ENCODE data around the gene ZNF98. TPM values are rescaled to one million over a fixed set of nuclear protein-coding genes. Genes with fewer than 3 reads are reported as not detected.
A peak's percentile ranks its signal among the peaks of the same experiment; 100 is the strongest.

The ZNF98 gene
- total and polyA plus RNA-seq, 10 donors = 0.06 to 1.4 (median 0.46) TPM; not detected in 4

DNA sequence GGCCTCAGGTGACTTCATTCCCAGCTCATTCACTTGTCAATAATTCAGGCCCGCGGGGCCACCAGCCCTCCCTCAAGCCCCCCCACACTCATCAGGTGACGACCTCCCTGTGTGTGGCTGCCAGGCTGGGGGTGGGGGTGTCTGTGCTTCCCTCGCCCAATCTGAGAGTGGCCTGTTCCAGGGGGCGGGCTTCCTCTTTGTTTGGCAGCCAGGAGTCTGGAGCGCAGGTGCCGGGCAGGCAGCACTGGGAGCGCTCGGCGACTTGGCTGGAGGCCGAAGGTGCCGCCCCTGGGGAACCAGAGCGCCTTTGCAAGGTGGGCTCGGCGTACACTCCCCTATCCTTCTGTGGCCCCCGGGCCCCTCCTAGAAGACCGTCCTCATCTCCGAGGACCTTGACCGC, 5.4 kb upstream of the ZNF98 start:
- Histone ChIP-seq H3K4me3 (peak overlapping the region in 1 of 8 donors; percentile 40), H3K4me1 (no peaks in the 10 kb centered on the region), H3K27ac (no peak overlapping the region), H3K36me3 (no peaks in the 10 kb centered on the region), H3K27me3 (replicated peaks in 1 of 7) (peaks cover 0 to 26% (median 11%) of the 10 kb centered on the region in 7 donors), H3K9me3 (peaks cover 0 to 100% (median 81%) of the 10 kb centered on the region in 8 donors)
- intact Hi-C loops (cut with DNase I; ENCODE audit: low total_unique reads) = no loop called here
- no peak for DNase-seq
- 5 to 25% (median 9%) methylated on average over 7 to 19 of the region's 19 CpGs for WGBS, 5 donors
- no peak for TF ChIP-seq POLR2AphosphoS5 (IDR thresholded peaks at IDR 0.05)
- TF ChIP-seq POLR2A (IDR thresholded peaks at IDR 0.05) = no peak
- no peak for TF ChIP-seq CTCF (IDR thresholded peaks at IDR 0.05 in 8 of 11, conservative IDR thresholded peaks at IDR 0.05 in 3 of 11)

- no peaks in the 10 kb centered on the region for H3K36me3 ChIP-seq
- intact Hi-C loops (cut with DNase I; ENCODE audit: low total_unique reads) = no loop called here
- no peaks in the 10 kb centered on the region for H3K4me1 ChIP-seq
- peaks cover 0 to 100% (median 83%) of the 10 kb centered on the region in 8 donors for H3K9me3 ChIP-seq
- TF ChIP-seq POLR2A (IDR thresholded peaks at IDR 0.05) (no peak), POLR2AphosphoS5 (IDR thresholded peaks at IDR 0.05) (no peak), CTCF (IDR thresholded peaks at IDR 0.05 in 8 of 11, conservative IDR thresholded peaks at IDR 0.05 in 3 of 11) (no peak)
- H3K27me3 ChIP-seq (replicated peaks in 1 of 7) = peaks cover 0 to 26% (median 11%) of the 10 kb centered on the region in 7 donors
- H3K27ac ChIP-seq = no peak overlapping the region
- no peak for DNase-seq
- WGBS, 5 donors = 51 to 60% (median 57%) methylated on average over 8 of the region's 8 CpGs
- no peak overlapping the region for H3K4me3 ChIP-seq
These were observed 4.8 kb upstream of the ZNF98 start for GRCh38 chr19:22426901-22427300.

DNA sequence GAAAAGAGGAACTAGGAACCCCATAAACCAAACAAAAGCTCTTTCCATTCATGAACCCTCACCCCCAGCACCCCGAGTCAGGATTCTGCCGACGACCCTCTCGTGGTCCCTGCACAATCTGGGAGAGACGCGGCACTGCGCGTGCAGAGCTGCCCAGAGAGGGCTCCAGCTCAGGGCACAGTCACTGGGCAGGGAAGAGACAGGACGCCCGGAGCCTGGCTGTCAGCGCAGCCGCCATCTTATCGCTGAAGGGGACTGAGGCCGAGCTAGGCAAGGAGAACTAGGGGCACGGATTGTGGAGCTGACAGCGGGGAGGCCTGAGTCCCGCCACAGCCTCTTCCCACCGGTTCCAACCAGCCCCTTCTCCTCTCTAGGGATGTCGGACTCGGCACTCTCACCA, 349 bp downstream of the ZNF98 start:
- TF ChIP-seq CTCF (IDR thresholded peaks at IDR 0.05 in 8 of 11, conservative IDR thresholded peaks at IDR 0.05 in 3 of 11) (no peak), POLR2AphosphoS5 (IDR thresholded peaks at IDR 0.05) (no peak), POLR2A (IDR thresholded peaks at IDR 0.05) (no peak)
- Histone ChIP-seq H3K4me3 (peak overlapping the region in 5 of 8 donors; percentile 7 to 60 (median 10)), H3K36me3 (no peaks in the 10 kb centered on the region), H3K27me3 (replicated peaks in 1 of 7) (peaks cover 0 to 5% (median 0%) of the 10 kb centered on the region in 7 donors), H3K27ac (no peak overlapping the region), H3K9me3 (peaks cover 0 to 100% (median 88%) of the 10 kb centered on the region in 8 donors), H3K4me1 (no peaks in the 10 kb centered on the region)
- WGBS, 5 donors = 1 to 11% (median 6%) methylated on average over 10 to 20 of the region's 20 CpGs
- no peak for DNase-seq
- intact Hi-C loops (cut with DNase I; ENCODE audit: low total_unique reads) = no loop called here

DNA sequence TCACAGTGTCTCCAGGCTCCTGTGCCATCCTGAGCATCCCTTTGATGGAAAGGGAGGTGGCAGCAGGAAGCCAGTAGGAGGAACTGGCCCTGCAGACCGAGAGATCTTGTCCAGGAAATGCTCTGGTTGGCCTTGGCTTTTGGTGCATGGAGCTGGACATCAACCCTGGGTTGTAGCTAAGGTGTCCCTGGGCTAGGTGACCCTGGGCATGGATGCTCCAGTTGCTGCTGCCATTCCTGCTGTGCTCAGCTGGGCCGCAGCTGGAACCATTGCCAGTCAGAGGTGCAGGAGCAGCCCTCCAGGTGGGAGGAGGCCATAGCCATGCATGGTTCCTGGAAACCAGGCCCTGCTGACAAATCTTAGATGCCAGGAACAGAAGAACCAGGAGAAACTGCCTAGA, 67.5 kb downstream of the ZNF98 start:
- Histone ChIP-seq H3K27ac (no peak overlapping the region), H3K27me3 (replicated peaks in 1 of 7) (no peaks in the 10 kb centered on the region), H3K4me1 (no peaks in the 10 kb centered on the region), H3K4me3 (no peak overlapping the region), H3K9me3 (peaks cover 0 to 87% (median 54%) of the 10 kb centered on the region in 8 donors), H3K36me3 (no peaks in the 10 kb centered on the region)
- no peak for TF ChIP-seq CTCF (IDR thresholded peaks at IDR 0.05 in 8 of 11, conservative IDR thresholded peaks at IDR 0.05 in 3 of 11)
- TF ChIP-seq POLR2AphosphoS5 (IDR thresholded peaks at IDR 0.05) = no peak
- TF ChIP-seq POLR2A (IDR thresholded peaks at IDR 0.05) = no peak
- WGBS, 5 donors = 50 to 71% (median 65%) methylated on average over 1 to 2 of the region's 2 CpGs
- intact Hi-C loops (cut with DNase I; ENCODE audit: low total_unique reads) = no loop called here
- no peak for DNase-seq

Small RNA genes within 50 kb of the gene (small RNA-seq; reads per million reads assigned to genes)
- gene AC011494.1 = 0 reads per million in 4 donors

Other genes starting within 250 kb of the ZNF98 start
- gene ZNF676, start 225.4 kb downstream of the ZNF98 start, total RNA-seq = 1 to 10 TPM; 1.3 to 6.6 (median 3.4) TPM
- under 1 TPM; 0.17 to 0.70 (median 0.30) TPM for gene ZNF676, start 225.4 kb downstream of the ZNF98 start, polyA plus RNA-seq
- not detected for gene ZNF729, start 135.9 kb downstream of the ZNF98 start, total RNA-seq
- gene ZNF729, start 135.9 kb downstream of the ZNF98 start, polyA plus RNA-seq = not detected
- gene ZNF492, start 212.0 kb upstream of the ZNF98 start, total RNA-seq = 1 to 10 TPM in 2 of 7 donors, under 1 TPM in 4, not detected in 1; 0.34 to 1.3 (median 0.83) TPM
- under 1 TPM; 0.04 to 0.33 (median 0.06) TPM for gene ZNF492, start 212.0 kb upstream of the ZNF98 start, polyA plus RNA-seq